ENCODE data around the gene DRAM2.
"Not testable (repeated sequence)": the region's sequence is repeated elsewhere in the genome, so short reads cannot be mapped to it uniquely, and the experiment has no call there.

The DRAM2 gene

GRCh38 chr1:111141245-111142220, 1.6 kb upstream of the DRAM2 start:
- no peak for DNase-seq

- peak; percentile 67 for DNase-seq
Observed at GRCh38 chr1:111140680-111140967, 731 bp upstream of the DRAM2 start.

- peak; percentile 55 for DNase-seq
Observed at GRCh38 chr1:111139324-111139955, 453 bp downstream of the DRAM2 start.

GRCh38 chr1:111133866-111134265, 6.0 kb downstream of the DRAM2 start:
- no peak for DNase-seq

- no peak for DNase-seq
Observed at GRCh38 chr1:111131693-111132092, 8.2 kb downstream of the DRAM2 start.

- DNase-seq = no peak
Observed at GRCh38 chr1:111129376-111129775, 10.5 kb downstream of the DRAM2 start.

GRCh38 chr1:111127923-111128643, 11.8 kb downstream of the DRAM2 start:
- no peak for DNase-seq

GRCh38 chr1:111126354-111126753, 13.5 kb downstream of the DRAM2 start:
- no peak for DNase-seq

- no peak for DNase-seq
Observed at GRCh38 chr1:111116496-111116895, 23.4 kb downstream of the DRAM2 start.

- DNase-seq = no peak
Observed at GRCh38 chr1:111110197-111110899, 29.5 kb downstream of the DRAM2 start.

- DNase-seq = no peak
Observed at GRCh38 chr1:111104981-111105380, 34.9 kb downstream of the DRAM2 start.

- no peak for DNase-seq
Observed at GRCh38 chr1:111101854-111102642, 37.8 kb downstream of the DRAM2 start.

- DNase-seq = no peak
Observed at GRCh38 chr1:111099289-111099688, 40.6 kb downstream of the DRAM2 start.

- DNase-seq = no peak
Observed at GRCh38 chr1:111097356-111098099, 42.4 kb downstream of the DRAM2 start.

- not testable (repeated sequence) for DNase-seq
Observed at GRCh38 chr1:111095421-111095820, 44.5 kb downstream of the DRAM2 start.

GRCh38 chr1:111089638-111090037, 50.3 kb downstream of the DRAM2 start:
- no peak for DNase-seq

GRCh38 chr1:111085676-111086075, 54.2 kb downstream of the DRAM2 start:
- DNase-seq = no peak

GRCh38 chr1:111084999-111085398, 54.9 kb downstream of the DRAM2 start:
- DNase-seq = no peak

GRCh38 chr1:111082421-111083203, 57.3 kb downstream of the DRAM2 start:
- DNase-seq = no peak

- not testable (repeated sequence) for DNase-seq
Observed at GRCh38 chr1:111079329-111079728, 60.6 kb downstream of the DRAM2 start.

- not testable (repeated sequence) for DNase-seq
Observed at GRCh38 chr1:111077312-111077711, 62.6 kb downstream of the DRAM2 start.

All from hematopoietic multipotent progenitor cell treated with erythropoietin and hydrocortisone succinate and interleukin-3 and kit ligand, for 8 days (in vitro differentiated cells).